Activated CD4-positive, CD25-positive, alpha-beta regulatory T cell (primary cell): Measurements from ENCODE around the gene ZBTB7A.
A peak's percentile ranks its signal among the peaks of the same experiment; 100 is the strongest.

Source experiments
- DNase-seq, 4 experiments: peaks; one replicate each; lab custom pipeline; 2025; lab: John Stamatoyannopoulos, UW

ZBTB7A gene

GRCh38 chr19:4066682-4067395 lies at the start of gene ZBTB7A:
Gene ZBTB7A (minus strand): TSS chr19:4066899. CDS start chr19:4055232, 11,667 bp downstream.
- peak; percentile 59 to 74 (median 68) for DNase-seq

GRCh38 chr19:4115818-4116385 lies 49.2 kb upstream of the ZBTB7A start:
- DNase-seq = no peak

GRCh38 chr19:4115050-4115817 lies 48.5 kb upstream of the ZBTB7A start:
- DNase-seq = peak in 3 of 4 experiments; percentile 18 to 58 (median 48)

- DNase-seq = no peak
Observed at GRCh38 chr19:4114181-4114580, 47.5 kb upstream of the ZBTB7A start.

- DNase-seq = no peak
Observed at GRCh38 chr19:4113398-4114088, 46.8 kb upstream of the ZBTB7A start.

- DNase-seq = no peak
Observed at GRCh38 chr19:4112367-4112766, 45.7 kb upstream of the ZBTB7A start.

- no peak for DNase-seq
Observed at GRCh38 chr19:4109626-4109945, 42.9 kb upstream of the ZBTB7A start.

- DNase-seq = peak in 2 of 4 experiments; percentile 37 to 43
Observed at GRCh38 chr19:4108767-4109625, 42.3 kb upstream of the ZBTB7A start.

- DNase-seq = no peak
Observed at GRCh38 chr19:4103080-4103433, 36.4 kb upstream of the ZBTB7A start.

- no peak for DNase-seq
Observed at GRCh38 chr19:4102339-4103079, 35.8 kb upstream of the ZBTB7A start.

GRCh38 chr19:4101496-4101770 lies 34.7 kb upstream of the ZBTB7A start:
- no peak for DNase-seq

GRCh38 chr19:4100647-4101495 lies 34.2 kb upstream of the ZBTB7A start:
- DNase-seq = no peak

- DNase-seq = no peak
Observed at GRCh38 chr19:4099041-4099764, 32.5 kb upstream of the ZBTB7A start.

- DNase-seq = no peak
Observed at GRCh38 chr19:4098493-4098892, 31.8 kb upstream of the ZBTB7A start.

GRCh38 chr19:4097501-4097900 lies 30.8 kb upstream of the ZBTB7A start:
- no peak for DNase-seq

- DNase-seq = no peak
Observed at GRCh38 chr19:4096049-4096892, 29.6 kb upstream of the ZBTB7A start.

- DNase-seq = no peak
Observed at GRCh38 chr19:4095488-4095844, 28.8 kb upstream of the ZBTB7A start.

GRCh38 chr19:4094761-4095487 lies 28.2 kb upstream of the ZBTB7A start:
- no peak for DNase-seq
